Measurements from ENCODE around the gene PRKD2.
"Not testable (repeated sequence)": the region's sequence is repeated elsewhere in the genome, so short reads cannot be mapped to it uniquely, and the experiment has no call there.

The PRKD2 gene

GRCh38 chr19:46717034-46717715 lies at the start of gene PRKD2:
TSS of gene PRKD2 (minus strand) at chr19:46717114. CDS start at chr19:46716370, 744 bp downstream.
- Histone ChIP-seq H3K9me3 (no peaks in the 10 kb centered on the region), H3K4me3 (ENCODE audit: low read depth in 1 of 2, low read length in 1 of 2) (peak within 1 kb of the TSS; percentile 94 to 95), H3K27ac (peak within 1 kb of the TSS; percentile 92), H3K4me1 (ENCODE audit: control insufficient read depth in 1 of 2, insufficient read depth in 1 of 2, low read depth in 1 of 2, low read length in 1 of 2) (peaks cover 48 to 57% of the 10 kb centered on the region in 2 experiments), H3K27me3 (no peaks in the 10 kb centered on the region), H3K36me3 (peaks cover 35% of the 10 kb centered on the region)
- TF ChIP-seq, protein P1, sequence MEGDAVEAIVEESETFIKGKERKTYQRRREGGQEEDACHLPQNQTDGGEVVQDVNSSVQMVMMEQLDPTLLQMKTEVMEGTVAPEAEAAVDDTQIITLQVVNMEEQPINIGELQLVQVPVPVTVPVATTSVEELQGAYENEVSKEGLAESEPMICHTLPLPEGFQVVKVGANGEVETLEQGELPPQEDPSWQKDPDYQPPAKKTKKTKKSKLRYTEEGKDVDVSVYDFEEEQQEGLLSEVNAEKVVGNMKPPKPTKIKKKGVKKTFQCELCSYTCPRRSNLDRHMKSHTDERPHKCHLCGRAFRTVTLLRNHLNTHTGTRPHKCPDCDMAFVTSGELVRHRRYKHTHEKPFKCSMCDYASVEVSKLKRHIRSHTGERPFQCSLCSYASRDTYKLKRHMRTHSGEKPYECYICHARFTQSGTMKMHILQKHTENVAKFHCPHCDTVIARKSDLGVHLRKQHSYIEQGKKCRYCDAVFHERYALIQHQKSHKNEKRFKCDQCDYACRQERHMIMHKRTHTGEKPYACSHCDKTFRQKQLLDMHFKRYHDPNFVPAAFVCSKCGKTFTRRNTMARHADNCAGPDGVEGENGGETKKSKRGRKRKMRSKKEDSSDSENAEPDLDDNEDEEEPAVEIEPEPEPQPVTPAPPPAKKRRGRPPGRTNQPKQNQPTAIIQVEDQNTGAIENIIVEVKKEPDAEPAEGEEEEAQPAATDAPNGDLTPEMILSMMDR (IDR thresholded peaks at IDR 0.05) = peak; percentile 32

- no peaks in the 10 kb centered on the region for H3K36me3 ChIP-seq
- no peak overlapping the region for H3K27ac ChIP-seq
- no peaks in the 10 kb centered on the region for H3K9me3 ChIP-seq
- H3K27me3 ChIP-seq = no peaks in the 10 kb centered on the region
- no peaks in the 10 kb centered on the region for H3K4me1 ChIP-seq (ENCODE audit: control insufficient read depth in 1 of 2, insufficient read depth in 1 of 2, low read depth in 1 of 2, low read length in 1 of 2)
- TF ChIP-seq, protein P1 (IDR thresholded peaks at IDR 0.05) = no peak
- H3K4me3 ChIP-seq (ENCODE audit: low read depth in 1 of 2, low read length in 1 of 2) = no peak overlapping the region
These were observed 47.9 kb upstream of the PRKD2 start for GRCh38 chr19:46764817-46765291.

- H3K27me3 ChIP-seq = no peaks in the 10 kb centered on the region
- TF ChIP-seq, protein P1 (IDR thresholded peaks at IDR 0.05) = no peak
These were observed 45.5 kb upstream of the PRKD2 start for GRCh38 chr19:46762245-46762890.

GRCh38 chr19:46761418-46761831 lies 44.5 kb upstream of the PRKD2 start:
- H3K4me3 ChIP-seq (ENCODE audit: low read depth in 1 of 2, low read length in 1 of 2) = no peak overlapping the region
- no peak overlapping the region for H3K27ac ChIP-seq
- no peaks in the 10 kb centered on the region for H3K4me1 ChIP-seq (ENCODE audit: control insufficient read depth in 1 of 2, insufficient read depth in 1 of 2, low read depth in 1 of 2, low read length in 1 of 2)
- no peaks in the 10 kb centered on the region for H3K9me3 ChIP-seq
- TF ChIP-seq, protein P1 (IDR thresholded peaks at IDR 0.05) = no peak
- no peaks in the 10 kb centered on the region for H3K27me3 ChIP-seq
- peaks cover 4% of the 10 kb centered on the region for H3K36me3 ChIP-seq

More at GRCh38 chr19:46762245-46762890, 45.5 kb upstream of the PRKD2 start:
- Histone ChIP-seq H3K27ac (no peak overlapping the region), H3K9me3 (no peaks in the 10 kb centered on the region), H3K4me3 (ENCODE audit: low read depth in 1 of 2, low read length in 1 of 2) (no peak overlapping the region), H3K4me1 (ENCODE audit: control insufficient read depth in 1 of 2, insufficient read depth in 1 of 2, low read depth in 1 of 2, low read length in 1 of 2) (no peaks in the 10 kb centered on the region), H3K36me3 (no peaks in the 10 kb centered on the region)

DNA sequence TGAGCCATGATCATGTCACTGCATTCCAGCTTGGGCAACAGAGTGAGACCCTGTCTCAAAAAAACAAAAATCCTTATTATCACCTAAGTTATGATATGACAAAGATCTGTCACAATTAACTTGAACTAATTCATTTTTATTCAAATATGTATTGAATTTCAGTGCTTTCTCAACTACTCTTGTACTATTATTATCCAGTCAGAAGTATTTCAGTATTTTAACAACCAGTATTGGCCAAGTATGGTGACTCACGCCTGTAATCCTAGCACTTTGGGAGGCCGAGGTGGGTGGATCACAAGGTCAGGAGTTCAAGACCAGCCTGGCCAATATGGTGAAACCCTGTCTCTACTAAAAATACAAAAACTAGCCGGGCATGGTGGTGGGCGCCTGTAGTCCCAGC lies 44.0 kb upstream of the PRKD2 start:
- H3K4me1 ChIP-seq (ENCODE audit: control insufficient read depth in 1 of 2, insufficient read depth in 1 of 2, low read depth in 1 of 2, low read length in 1 of 2); H3K27ac ChIP-seq; H3K36me3 ChIP-seq; H3K27me3 ChIP-seq; H3K4me3 ChIP-seq (ENCODE audit: low read depth in 1 of 2, low read length in 1 of 2); H3K9me3 ChIP-seq: not testable (repeated sequence)

DNA sequence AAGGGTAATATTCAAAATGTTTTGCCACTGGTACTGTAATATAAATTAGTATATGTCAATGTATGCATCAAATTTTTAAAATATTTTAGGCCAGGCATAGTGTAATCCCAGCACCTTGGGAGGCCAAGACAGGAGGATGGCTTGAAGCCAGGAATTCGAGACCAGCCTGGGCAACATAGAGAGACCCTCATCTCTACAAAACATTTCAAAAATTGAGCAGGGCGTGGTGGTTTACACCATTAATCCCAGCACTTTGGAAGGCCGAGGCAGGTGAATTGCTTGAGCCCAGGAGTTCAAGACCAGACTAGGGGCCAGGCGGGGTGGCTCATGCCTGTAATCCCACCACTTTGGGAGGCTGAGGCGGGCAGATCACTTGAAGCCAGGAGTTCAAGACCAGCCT lies 43.4 kb upstream of the PRKD2 start:
- Histone ChIP-seq H3K4me3 (ENCODE audit: low read depth in 1 of 2, low read length in 1 of 2) (no peak overlapping the region), H3K27me3 (no peaks in the 10 kb centered on the region), H3K9me3 (no peaks in the 10 kb centered on the region), H3K27ac (no peak overlapping the region), H3K36me3 (peaks cover 7% of the 10 kb centered on the region), H3K4me1 (ENCODE audit: control insufficient read depth in 1 of 2, insufficient read depth in 1 of 2, low read depth in 1 of 2, low read length in 1 of 2) (peaks cover 0 to under 1% of the 10 kb centered on the region in 2 experiments)
- TF ChIP-seq, protein P1 (IDR thresholded peaks at IDR 0.05) = no peak

Data from neutrophil (primary cell).